ENCODE results near the gene LCT.

DNA sequence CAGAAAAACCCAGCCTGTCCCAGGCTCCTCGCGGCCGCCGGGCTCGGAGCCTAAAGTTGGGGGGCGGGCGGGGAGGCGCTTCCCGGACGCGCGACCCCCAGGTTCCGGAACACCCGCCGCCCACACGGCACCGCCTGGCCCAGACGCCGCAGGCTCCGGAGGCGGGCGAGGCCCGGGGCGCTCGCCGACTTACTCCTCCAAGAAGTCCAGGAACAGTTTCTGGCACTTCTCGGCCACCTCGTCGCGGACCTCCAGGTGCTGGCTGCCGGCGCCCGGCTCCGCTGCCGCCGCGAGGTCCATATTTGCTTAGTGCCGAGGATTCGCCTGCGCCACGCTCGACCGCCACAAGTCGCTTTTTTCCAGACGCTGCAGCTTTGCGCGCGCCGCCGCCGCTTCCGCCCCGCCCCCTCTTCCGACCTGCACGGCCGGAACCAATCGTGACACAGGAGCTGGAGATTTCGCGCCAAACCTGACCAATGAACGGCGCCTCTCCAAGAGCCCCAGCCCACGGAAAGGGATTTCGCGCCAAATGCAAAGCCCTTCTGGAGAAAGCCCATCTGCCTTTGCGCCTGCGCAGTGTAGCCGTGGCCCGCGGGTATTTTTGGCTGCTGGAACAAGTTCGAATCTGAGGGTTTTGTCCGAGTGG, 39.2 kb upstream of the LCT start, which contains the start of gene MCM6:
- TF ChIP-seq ZNF324 (tag by site-specific recombination; IDR thresholded peaks at IDR 0.05) (no peak; the same call in 1 of the 2 replicates), ZNF266 (tag by site-specific recombination; IDR thresholded peaks at IDR 0.05; ENCODE audit: low read depth) (no peak)
- TF ChIP-seq, protein P1, sequence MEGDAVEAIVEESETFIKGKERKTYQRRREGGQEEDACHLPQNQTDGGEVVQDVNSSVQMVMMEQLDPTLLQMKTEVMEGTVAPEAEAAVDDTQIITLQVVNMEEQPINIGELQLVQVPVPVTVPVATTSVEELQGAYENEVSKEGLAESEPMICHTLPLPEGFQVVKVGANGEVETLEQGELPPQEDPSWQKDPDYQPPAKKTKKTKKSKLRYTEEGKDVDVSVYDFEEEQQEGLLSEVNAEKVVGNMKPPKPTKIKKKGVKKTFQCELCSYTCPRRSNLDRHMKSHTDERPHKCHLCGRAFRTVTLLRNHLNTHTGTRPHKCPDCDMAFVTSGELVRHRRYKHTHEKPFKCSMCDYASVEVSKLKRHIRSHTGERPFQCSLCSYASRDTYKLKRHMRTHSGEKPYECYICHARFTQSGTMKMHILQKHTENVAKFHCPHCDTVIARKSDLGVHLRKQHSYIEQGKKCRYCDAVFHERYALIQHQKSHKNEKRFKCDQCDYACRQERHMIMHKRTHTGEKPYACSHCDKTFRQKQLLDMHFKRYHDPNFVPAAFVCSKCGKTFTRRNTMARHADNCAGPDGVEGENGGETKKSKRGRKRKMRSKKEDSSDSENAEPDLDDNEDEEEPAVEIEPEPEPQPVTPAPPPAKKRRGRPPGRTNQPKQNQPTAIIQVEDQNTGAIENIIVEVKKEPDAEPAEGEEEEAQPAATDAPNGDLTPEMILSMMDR (tag by site-specific recombination; IDR thresholded peaks at IDR 0.05): no peak
